Astrocyte of the spinal cord (primary cell): ENCODE results near the gene ASB10.

ENCODE experiments used
- DNase-seq: peaks from one replicate; pipeline ENCODE4 v3.0.0; 2011; ENCODE audit warnings: low read depth, low spot score
- H3K4me3 ChIP-seq: 2 replicates; pipeline ENCODE4 v1.5.1; 2011; ENCODE audit warnings: low read depth, mild to moderate bottlenecking, low read length, moderate library complexity
- in situ Hi-C: cut with HindIII; loops from 2 replicates; pipeline ENCODE4 v1.10.0; 2017; ENCODE audit warnings: low sequenced_read_pairs
- TF ChIP-seq, protein P1 (sequence below): IDR thresholded peaks from 2 replicates; pipeline ENCODE4 v1.5.1; 2012; ENCODE audit warnings: low read depth, mild to moderate bottlenecking, low read length, inconsistent platforms

Gene ASB10

DNA sequence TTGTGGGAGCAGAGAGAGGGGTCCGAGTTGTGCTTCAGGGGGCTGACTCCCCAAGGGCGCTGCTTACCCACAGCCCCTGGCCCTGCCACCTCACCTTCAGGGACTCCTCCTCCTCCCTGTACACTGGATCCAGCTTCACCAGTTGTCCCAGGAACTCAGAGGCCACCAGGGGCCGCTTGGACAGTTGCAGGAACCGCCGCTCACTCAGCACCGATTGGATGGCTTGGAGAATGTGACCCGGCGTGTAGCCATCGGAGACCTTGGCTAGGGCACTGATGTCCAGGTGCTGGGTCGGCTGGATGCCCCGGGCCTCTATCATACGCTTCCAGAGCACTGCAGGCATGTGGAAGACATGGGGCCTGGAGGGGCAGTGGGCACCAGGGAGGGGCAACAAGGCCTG is 4.5 kb upstream of the ASB10 start:
- in situ Hi-C loops = no loop called here

DNA sequence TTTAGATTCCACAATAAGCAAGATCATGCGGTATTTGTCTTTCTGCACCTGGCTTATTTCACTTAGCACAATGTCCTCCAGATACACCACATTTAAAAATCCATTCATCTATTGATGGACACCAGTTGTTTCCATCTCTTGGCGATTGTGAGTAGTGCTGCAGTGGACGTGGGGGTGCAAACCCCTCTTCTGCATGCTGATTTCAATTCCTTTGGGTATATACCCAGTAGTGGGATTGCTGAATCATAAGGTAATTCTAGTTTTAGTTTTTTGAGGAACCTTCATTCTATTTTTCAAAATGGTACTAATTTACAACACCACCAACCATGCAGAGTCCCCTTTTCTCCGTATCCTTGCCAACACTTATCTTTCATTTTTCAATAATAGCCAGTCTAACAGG is 2.0 kb upstream of the ASB10 start:
- no peak for DNase-seq
- TF ChIP-seq, protein P1, sequence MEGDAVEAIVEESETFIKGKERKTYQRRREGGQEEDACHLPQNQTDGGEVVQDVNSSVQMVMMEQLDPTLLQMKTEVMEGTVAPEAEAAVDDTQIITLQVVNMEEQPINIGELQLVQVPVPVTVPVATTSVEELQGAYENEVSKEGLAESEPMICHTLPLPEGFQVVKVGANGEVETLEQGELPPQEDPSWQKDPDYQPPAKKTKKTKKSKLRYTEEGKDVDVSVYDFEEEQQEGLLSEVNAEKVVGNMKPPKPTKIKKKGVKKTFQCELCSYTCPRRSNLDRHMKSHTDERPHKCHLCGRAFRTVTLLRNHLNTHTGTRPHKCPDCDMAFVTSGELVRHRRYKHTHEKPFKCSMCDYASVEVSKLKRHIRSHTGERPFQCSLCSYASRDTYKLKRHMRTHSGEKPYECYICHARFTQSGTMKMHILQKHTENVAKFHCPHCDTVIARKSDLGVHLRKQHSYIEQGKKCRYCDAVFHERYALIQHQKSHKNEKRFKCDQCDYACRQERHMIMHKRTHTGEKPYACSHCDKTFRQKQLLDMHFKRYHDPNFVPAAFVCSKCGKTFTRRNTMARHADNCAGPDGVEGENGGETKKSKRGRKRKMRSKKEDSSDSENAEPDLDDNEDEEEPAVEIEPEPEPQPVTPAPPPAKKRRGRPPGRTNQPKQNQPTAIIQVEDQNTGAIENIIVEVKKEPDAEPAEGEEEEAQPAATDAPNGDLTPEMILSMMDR = no peak
- in situ Hi-C loops = no loop called here
- no peak overlapping the region for H3K4me3 ChIP-seq

More for the DNA sequence above, 4.5 kb upstream of the ASB10 start:
- no peak for DNase-seq
- TF ChIP-seq, protein P1 = no peak
- no peak overlapping the region for H3K4me3 ChIP-seq

DNA sequence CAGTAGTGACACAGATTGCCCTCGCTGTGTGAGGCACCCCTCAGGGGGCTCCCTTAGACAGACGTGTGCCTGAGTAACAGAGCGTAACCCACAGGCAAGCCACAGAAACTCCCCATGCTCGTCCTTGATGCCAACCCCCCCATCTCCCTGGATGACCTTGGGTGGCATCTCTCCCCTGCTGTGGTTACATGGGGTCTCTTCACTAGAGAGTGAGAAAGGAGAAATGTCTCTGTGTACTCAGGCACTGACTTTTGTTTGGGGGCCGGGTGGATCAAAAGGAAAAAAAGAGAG is 1.1 kb upstream of the ASB10 start:
- in situ Hi-C loops = no loop called here
- no peak for DNase-seq
- TF ChIP-seq, protein P1 = no peak
- H3K4me3 ChIP-seq = no peak overlapping the region

DNA sequence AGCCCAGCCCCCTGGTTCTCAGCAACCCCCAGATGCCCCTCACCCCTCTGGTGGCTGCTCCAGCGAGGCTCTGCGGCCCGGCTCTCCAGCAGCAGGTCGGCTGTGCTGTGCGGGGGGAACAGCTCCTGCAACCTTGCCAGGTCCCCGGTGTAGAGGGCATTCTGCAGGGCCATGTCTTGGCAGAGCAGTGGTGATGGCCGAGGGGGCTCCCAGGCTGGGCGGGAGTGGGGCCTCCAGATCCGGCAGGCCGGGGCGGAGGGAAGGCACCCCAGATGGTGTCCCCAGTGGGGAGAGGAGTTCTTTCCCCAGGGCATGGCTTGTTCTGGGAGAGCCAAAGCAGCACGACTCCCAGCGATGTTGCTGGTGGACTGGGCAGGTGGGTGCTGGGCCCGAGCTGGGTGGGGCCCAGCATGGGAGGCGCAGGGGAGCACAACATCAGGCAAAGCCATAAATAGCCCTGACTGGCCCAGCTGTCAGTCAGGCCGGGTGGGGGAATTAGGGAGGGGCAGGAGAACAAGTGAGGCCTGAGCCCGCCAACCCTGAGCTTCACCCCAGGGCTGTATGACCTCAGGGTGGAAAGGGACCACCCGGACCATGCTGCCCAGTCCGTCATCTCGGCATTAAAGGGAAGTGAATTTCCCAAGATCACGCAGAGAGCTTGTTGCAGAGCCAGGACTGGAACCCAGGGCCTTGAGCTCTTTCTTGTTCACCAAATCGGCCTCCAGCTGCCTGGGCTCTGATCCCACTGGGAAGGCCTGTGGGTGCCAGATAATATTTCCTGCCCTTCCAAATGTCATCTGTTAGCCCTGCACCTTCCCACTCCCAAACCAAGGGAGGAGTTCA is 580 bp upstream of the ASB10 start:
- in situ Hi-C loops = no loop called here
- no peak overlapping the region for H3K4me3 ChIP-seq
- no peak for DNase-seq
- TF ChIP-seq, protein P1 = no peak

DNA sequence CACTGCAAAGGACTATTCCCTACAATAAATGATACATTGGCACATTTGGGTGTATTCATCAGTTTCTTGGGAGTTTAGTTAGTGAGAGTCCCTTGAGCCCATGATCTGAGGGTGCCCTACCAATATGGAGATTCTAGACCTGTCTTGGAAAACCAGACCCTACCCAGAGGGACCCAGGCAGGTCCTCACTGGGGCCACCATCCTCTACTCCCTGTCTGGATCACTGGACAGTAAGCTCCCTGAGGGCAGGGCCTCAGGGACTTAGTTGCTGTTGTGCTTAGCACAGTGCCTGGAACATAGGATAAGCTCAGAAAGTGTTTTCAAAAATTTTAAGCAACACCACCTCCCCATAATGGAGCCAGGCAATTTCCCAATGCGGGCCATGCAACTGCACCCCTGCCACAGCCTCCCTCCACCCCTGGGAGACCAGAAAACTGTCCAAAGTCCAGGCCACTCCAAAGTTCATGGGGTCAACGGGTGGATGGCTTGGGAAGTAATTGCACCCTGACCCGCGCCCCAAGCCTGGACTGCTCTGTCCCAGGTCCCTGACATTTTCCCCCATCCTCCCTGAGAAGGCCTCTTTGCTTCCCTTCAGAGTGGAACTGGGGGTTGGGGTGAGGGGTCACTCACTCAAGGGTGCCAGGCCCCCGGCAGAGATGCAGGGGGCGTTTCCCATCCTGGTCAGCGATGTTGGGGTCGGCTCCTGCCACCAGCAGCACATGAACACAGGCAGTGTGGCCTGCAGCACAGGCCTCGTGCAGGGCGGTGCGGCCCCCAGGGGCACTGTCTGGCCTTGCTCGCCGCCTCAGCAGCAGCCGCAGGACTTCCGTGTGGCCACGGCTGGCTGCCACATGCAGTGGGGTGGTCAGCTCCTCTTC is 1.0 kb downstream of the ASB10 start:
- TF ChIP-seq, protein P1 = no peak
- DNase-seq = no peak
- no peak overlapping the region for H3K4me3 ChIP-seq
- in situ Hi-C loops = no loop called here

DNA sequence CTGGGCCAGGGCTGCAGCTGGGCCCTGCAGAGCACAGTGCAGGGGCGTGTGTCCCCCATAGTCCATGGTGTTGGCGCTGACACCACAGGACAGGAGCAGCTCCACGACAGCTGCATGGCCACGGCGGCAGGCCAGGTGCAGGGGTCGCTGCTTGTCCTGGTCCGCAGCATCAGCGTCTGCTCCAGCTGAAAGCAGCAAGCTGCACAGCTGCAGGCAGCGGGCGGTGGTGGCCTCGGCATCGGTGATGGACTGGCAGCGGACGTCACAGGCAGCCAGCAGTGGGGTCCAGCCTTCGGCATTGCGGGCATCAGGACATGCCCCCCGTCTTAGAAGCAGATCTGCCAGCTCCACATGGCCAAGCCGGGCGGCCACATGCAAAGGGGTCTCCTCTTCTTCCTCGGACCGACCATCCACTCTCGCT is 6.0 kb downstream of the ASB10 start:
- DNase-seq = no peak
- TF ChIP-seq, protein P1 = no peak

More for the DNA sequence above, 6.0 kb downstream of the ASB10 start:
- H3K4me3 ChIP-seq = no peak overlapping the region
- in situ Hi-C loops = no loop called here
